AG04450 (cell line): ENCODE results near the gene LHX4. TPM values are rescaled to one million over a fixed set of nuclear protein-coding genes. Genes with fewer than 3 reads are reported as not detected.

Source experiments
- CTCF ChIA-PET: fragments of 300-600, 350-600 bp; formaldehyde crosslinking; extraction: SDS; loops from one replicate; lab custom pipeline; 2022; ENCODE audit warnings: antibody characterized with exemption, inconsistent platforms; lab: Charles Lee
- POLR2A ChIA-PET: fragments of 350-600 bp; formaldehyde crosslinking; extraction: SDS; loops from one replicate; lab custom pipeline; 2021; ENCODE audit warnings: antibody characterized with exemption, inconsistent platforms; lab: Yijun Ruan, JAX
- DNase-seq: peaks from one replicate; pipeline ENCODE4 v3.0.0-alpha.2; 2011; ENCODE audit warnings: low read depth, low spot score
- H3K27ac ChIP-seq: one replicate; pipeline ENCODE4 v1.5.1; 2012; ENCODE audit warnings: low read depth, low read length, control low read depth
- H3K27me3 ChIP-seq: one replicate; pipeline ENCODE4 v1.6.0; 2012; ENCODE audit warnings: low read length; ENCODE audit not compliant: control insufficient read depth, insufficient read depth
- H3K4me3 ChIP-seq: 2 replicates; pipeline ENCODE4 v1.5.1; 2011; ENCODE audit warnings: mild to moderate bottlenecking, low read depth, low read length, control low read depth
- H3K9me3 ChIP-seq: 2 replicates; pipeline ENCODE4 v1.5.1; 2012; ENCODE audit warnings: low read length; ENCODE audit not compliant: control insufficient read depth, insufficient read depth
- CTCF ChIP-seq: IDR thresholded peaks from 2 replicates; pipeline ENCODE4 v1.5.1; 2011; ENCODE audit warnings: low read depth, low read length, control low read depth, inconsistent platforms
- polyA plus RNA-seq: library from polyadenylated mRNA; depleted of rRNA; stranded (reverse); fragments of >200 nt; gene quantifications from 2 replicates; pipeline ENCODE4 v1.2.3, GENCODE V29; 2011

Gene LHX4
- polyA plus RNA-seq, 1 experiment, result 0.10 TPM

- no peak for DNase-seq
- no peak overlapping the region for H3K4me3 ChIP-seq
- ChIA-PET CTCF (interaction anchor here (0.9 to 1.9 kb wide), 2 partner anchors 228 to 233 kb away, joined by 3 to 9 read pairs; no protein-coding TSS in a partner anchor), POLR2A (no interaction called here)
- no peak overlapping the region for H3K27ac ChIP-seq
- no peak for TF ChIP-seq CTCF
- peaks cover 6% of the 10 kb centered on the region for H3K27me3 ChIP-seq
- H3K9me3 ChIP-seq, result no peaks in the 10 kb centered on the region; the same call in 1 of the 2 replicates
These were observed 19.8 kb downstream of the LHX4 start for GRCh38 chr1:180249725-180250498.

DNA sequence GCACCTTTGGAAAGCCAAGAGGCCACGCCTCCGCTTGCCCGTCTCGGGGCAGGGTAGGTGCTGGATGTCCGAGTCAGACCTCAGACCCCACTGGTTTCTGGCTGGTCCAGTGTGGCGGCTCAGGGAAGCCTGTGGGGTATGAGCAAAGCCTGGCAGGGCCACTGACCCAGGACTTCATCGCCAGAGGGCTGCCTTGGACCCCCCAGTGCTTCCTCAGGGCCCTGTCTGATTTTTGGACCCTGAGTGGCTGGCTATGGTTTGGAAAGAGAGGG is 20.4 kb downstream of the LHX4 start:
- Histone ChIP-seq H3K27ac (no peak overlapping the region), H3K9me3 (no peaks in the 10 kb centered on the region), H3K27me3 (peaks cover 4% of the 10 kb centered on the region), H3K4me3 (no peak overlapping the region)
- CTCF ChIA-PET, result interaction anchor here (1.9 kb wide), 1 partner anchor 228 kb away, joined by 9 read pairs; no protein-coding TSS in a partner anchor
- POLR2A ChIA-PET, result no interaction called here
- TF ChIP-seq CTCF, result no peak
- no peak for DNase-seq

DNA sequence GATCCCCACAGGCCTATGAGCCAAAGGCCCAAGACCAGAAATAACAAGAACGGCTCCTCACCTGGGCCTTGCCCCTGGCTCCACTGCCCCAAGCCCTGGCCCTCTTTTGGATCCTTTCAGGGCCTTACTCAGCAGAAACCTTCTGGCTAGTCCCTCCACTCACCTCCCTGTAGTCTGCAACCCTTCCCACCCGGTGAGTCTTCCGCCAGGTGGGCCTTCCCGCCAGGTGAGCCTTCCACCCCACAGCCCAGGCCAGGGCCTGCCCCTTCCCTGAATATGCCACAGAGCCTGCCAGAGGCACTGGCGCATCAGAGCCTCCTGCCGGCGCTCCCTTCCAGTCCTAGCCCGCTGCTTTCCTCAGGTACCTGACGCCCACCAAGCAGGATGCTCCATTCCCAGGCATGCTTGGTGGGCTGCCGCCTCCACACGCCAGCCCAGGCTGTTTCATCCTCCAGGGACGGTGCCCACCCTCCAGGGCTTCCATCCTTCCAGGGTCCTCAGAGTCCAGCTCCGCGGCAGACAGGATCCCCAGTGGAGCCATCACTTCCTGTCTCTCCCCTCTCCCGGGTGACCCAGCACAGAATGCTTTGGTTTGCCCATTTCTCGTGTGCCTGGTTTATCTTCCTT is 20.9 kb downstream of the LHX4 start:
- CTCF ChIA-PET, result interaction anchor here (1.6 to 4.6 kb wide), 5 partner anchors 10 to 229 kb away, joined by 4 to 145 read pairs (median 9); no protein-coding TSS in a partner anchor
- no peak for DNase-seq
- no peak overlapping the region for H3K4me3 ChIP-seq
- H3K9me3 ChIP-seq, result no peaks in the 10 kb centered on the region
- peaks cover 4% of the 10 kb centered on the region for H3K27me3 ChIP-seq
- TF ChIP-seq CTCF, result no peak
- no peak overlapping the region for H3K27ac ChIP-seq
- POLR2A ChIA-PET, result no interaction called here

DNA sequence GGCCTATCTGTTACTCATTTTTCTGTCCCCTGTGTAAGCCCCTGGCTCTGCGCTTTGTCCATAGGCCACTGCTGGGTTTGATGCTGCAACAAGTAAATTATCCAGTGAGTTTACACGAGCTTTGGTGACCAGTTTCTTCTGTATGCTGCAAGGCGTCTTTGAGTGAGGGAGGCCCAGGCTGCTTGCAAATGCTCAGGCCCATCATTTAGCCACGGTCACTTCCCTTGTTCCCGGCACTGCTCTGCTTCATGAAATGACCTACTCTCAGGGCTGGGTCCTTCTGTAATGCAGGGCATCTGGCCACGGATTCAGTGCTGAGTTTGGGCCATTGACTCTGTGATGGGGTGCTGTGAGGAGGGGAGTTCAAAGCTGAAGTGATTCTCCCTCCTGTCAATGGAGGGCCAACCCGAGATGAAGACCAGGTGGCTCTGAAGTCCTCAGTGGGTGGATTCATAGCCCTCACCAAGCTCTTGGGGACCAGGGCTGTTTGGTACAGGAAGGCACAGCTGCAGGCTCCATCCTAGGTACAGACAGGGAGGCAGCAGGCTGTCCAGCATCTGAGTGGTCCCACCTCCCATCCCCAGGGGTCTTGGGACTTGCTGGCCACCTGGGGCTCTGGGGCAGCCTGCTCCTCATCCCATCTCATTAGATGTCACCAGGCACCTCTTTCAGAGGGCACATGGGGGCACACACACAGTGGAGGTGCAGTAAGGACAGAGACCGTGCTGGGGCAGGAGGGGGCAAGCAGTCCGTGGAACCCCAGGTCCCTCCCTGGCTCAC is 21.7 kb downstream of the LHX4 start:
- POLR2A ChIA-PET, result no interaction called here
- CTCF ChIA-PET, result interaction anchor here (0.7 to 4.6 kb wide), 5 partner anchors 10 to 900 kb away, joined by 3 to 145 read pairs (median 5); no protein-coding TSS in a partner anchor
- Histone ChIP-seq H3K9me3 (no peaks in the 10 kb centered on the region), H3K27ac (no peak overlapping the region), H3K4me3 (no peak overlapping the region), H3K27me3 (peaks cover 4% of the 10 kb centered on the region)
- TF ChIP-seq CTCF, result no peak
- no peak for DNase-seq
